AG08395 (cell line): ENCODE measurements around the gene DUSP3.
A peak's percentile ranks its signal among the peaks of the same experiment; 100 is the strongest.

Experiments
- DNase-seq: peaks from one replicate; pipeline ENCODE4 v3.0.0; 2012; ENCODE audit warnings: mixed read lengths, low spot score

DUSP3 gene

DNA sequence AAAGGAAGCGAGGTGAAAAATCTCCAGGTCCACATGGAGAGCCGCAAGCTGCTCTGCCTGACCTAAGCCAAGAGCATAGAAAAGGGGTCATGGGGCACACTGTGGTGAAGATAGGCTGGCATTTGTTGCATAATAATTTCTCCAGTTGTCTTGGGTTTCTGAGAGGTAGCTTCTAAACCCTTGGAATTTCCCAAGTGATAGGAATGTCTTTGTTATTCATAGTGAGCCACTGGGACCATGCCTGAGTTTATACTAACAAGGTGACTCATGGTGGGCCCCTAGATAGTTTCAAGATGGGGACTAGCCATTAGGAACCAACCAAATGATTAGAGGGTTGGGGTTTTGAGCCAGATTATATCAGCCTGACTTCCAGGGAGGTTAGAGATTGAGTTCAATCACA lies 45.8 kb downstream of the DUSP3 start:
- DNase-seq = peak; percentile 55

DNA sequence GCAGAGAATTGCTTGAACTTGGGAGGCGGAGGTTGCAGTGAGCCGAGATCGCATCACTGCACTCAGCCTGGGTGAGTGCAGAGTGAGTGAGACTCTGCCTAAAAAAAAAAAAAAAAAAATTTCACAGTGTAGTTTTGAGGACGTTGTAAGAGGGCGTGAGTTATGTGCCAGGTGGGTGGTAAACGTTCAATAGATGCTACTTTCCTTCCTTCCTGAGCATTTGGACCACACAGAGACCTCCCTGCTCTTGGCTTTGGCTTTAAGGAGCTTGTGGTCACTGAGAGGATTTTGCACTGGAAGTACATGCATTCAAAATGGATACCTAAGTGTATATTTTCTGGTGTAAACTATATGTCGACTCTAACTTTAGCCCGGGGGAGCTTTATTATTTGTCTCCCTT lies 50.7 kb downstream of the DUSP3 start:
- no peak for DNase-seq

DNA sequence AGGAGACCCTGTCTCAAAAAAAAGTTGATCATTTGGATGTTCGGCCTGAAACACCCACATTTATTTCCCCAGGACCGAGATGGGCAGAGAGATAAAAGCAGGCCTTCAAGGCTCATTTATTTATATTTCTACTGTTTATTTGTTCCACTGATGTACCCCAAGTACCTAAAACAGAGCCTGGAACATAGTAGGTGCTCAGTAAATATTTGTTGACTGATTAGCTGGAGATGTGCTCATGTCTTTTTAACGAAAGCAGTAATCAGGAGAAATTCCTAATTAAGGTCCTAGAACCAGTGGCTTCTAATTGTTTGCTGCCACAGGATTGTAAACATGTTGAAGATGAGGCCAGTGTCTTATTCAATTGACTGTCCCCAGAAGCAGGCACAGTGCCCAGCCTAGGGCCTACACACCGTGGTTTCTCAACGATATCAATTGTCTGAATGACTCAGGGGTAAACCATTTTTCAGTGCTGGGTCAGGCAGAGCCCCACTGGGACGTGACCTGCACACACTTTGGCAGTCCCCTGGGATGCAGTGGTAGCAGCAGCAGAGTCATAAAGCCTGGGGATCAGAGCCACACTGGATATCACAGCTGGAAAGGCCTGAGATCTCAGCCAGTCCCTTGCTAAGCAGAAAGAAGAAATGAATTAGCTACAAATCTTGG lies 54.9 kb downstream of the DUSP3 start:
- DNase-seq = peak; percentile 90

DNA sequence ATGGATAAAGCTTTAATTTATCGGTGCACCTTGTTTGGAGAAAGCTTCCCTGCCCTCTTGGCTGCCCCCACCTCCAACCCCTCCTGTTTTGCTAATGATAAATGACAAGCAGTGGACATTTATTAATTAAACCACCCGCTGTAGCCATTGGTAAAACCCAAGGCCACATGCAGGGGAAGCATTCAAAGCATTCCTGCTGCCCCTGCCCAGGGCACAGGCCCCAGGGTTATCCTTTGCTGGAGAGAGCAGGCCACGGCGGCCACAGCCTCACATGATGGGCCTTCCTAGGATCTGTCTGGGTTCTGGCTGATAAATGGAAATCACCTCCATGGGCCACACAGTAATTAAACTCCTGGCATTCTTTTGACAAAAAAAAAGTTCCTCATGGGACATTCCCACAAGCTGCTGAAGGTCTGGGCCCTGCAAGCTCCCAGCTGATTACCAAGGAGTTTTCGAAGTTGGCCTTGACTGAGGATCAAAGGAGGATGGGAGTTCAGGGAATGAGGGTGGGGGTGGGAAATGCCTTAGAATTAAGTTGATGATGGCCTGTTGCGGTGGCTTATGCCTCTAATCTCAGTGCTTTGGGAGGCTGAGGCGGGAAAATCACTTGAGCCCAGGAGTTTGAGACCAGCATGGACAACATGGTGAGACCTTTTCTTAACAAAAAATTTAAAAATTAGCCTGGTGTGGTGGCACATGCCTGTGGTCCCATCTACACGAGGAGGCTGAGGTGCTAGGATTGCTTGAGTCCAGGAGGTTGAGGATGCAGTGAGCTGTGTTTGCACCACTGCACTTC lies 55.7 kb downstream of the DUSP3 start:
- DNase-seq = no peak

DNA sequence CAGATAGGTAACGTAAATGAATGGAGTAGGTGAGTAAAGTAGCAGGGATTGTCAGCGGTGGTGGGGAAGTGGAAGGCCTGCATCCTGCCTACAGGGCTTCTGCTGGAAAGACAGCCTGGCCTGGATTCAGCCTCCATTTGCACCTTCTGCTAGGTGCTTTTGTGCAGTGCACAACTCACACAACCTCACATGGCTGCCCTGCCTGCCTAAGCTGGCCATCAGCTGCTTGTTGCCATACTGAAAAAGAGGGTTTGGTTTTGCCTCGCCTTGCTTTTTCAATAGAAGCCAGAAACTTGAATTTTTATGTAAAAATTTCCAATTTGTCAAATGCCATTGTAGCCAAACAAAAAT lies 56.5 kb downstream of the DUSP3 start:
- no peak for DNase-seq

DNA sequence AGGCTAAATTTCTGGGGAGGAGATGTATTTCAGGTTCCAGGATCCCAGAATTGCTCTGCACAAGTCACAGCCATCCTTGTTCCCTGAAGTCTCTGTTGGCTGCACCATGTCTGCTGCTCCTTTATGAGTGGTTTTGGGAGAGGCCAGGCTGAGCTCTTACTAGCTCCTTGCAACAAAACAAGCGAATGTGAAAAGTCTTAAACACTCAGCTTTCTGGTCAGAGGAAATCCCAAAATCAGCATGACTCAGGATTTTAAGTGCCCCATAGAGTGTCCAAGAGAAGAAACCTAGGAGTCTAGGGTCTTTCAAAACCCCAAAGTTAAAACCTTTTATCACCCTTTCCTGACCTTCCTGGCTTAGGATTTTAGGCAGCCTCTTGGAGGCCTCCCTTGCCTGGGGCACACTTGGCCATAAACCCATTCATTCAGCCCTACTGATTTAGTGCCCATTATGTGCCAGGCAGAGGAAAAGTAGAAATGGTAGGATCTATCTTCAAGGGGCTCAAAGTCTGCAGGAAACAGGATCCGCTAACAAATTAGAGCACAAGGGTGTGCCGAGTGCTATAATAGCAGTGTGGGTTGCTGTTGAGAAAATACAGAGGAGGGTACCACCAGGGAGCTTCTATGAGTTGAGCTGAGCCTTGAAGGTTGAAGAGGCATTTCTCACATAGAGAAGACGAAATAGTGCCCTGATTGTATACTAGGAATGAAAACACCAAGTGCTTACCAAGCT lies 57.1 kb downstream of the DUSP3 start:
- peak; percentile 26 for DNase-seq

DNA sequence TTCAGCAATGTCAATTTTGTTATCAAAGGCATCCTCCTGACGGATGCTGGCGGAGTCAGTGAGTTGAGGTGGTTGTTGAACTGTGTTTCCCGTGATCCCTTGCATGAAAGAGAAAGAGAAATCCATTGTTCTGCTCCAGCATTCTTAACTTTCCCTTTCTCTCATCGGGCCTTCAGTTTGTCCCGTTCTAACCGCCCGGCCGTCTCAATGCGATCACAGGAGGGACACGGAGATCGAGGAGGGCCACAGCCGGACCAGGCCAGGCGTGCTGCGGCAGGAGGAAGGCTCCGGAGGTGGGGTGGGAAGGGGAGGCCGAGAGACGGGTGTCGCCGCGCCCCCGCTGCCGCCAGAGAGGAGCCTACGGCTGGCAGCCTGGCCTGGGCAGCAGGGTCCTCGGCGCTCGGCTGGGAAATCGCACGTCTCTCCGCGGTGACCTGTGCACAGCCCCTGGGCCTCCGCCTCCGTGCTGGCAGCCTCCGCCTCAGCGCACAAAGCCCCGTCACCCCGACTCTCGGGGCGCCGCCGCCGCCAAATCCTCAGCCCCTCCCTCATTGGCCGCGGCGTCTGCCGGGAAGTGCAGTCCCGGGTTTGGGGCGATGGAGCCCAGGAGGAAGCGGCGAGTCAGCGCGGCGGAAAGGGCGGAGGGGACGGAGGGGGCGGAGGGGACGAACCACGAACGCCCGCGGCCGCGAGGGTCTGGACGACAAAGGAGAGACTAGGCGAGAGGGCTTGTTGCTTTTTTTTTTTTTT lies 58.3 kb downstream of the DUSP3 start:
- peak; percentile 69 for DNase-seq

DNA sequence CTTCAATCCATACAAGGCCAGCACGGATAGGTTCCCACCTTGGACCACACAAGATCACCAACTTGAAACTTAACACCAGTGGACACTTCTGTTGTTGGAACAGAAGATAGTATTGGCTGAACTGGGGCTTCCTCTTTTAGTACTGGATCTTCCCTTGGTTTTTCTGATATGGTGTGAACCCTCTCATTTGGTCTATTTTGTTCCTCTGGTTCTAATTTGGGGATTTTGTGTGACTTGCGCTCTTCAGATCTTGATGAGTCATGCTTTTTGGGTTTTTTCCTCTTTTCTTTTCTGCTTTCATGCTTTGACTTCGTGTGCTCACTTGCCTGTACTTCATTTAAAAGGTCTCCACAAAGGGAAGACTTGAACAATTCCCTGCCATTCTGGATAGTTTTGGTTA lies 59.2 kb downstream of the DUSP3 start:
- DNase-seq = no peak

DNA sequence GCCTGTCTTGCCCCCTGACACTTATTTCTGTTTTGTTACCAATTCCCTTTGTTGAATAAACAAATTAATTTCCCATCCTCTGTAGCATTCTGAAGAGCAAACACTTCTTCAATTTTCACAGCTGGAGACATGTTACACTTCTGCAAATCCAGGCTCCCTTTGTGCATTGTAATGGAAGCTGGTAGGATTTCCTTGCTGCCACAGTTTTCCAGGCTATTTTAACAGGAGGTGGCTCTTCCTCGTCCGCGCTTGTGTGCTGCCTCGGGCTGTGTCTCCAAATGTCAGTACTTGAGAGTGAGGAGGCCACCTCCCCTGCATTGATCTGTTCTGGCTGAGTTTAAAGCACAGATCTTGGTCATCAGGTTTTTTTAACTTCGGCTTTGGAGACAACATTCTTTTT lies 60.2 kb downstream of the DUSP3 start:
- no peak for DNase-seq

DNA sequence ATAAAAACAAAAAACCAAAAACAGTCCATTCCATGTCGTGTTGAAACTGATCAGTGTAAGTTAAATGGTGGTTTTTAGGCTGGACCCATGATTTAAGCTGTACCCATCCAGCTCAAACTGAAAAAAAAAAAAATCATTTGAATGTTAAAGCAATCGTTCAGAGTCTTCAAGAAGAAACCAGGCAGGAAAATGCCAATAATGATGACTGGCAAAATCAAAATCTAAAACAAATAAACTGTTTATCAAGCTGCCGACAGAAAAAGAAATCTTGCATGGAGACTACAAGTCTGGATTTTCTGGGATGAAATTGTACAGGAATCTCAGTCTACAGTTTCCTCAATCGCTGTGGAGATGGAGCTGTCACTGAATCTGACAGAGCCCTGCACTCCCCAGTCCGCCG lies 60.9 kb downstream of the DUSP3 start:
- DNase-seq = no peak
